Lower leg skin (tissue), 3 donors: ENCODE measurements around the gene KCNG2.

ENCODE experiments used
- POLR2A ChIP-seq, 2 donors: fragments of 450-650 bp; IDR thresholded peaks; one replicate each; pipeline ENCODE4 v1.6.1; 2016 to 2017; ENCODE audit warnings: antibody characterized with exemption in 2 of 2, mild to moderate bottlenecking in 1 of 2, moderate library complexity in 1 of 2
- TF ChIP-seq, protein P1 (sequence below), 3 donors: fragments of 450-650 bp; IDR thresholded peaks; one replicate each; pipeline ENCODE4 v1.5.1; 2016; ENCODE audit warnings: antibody characterized with exemption in 3 of 3, mild to moderate bottlenecking in 3 of 3, moderate library complexity in 2 of 3

GRCh38 chr18:79935925-79936324, 138.2 kb downstream of the KCNG2 start:
- TF ChIP-seq, protein P1, sequence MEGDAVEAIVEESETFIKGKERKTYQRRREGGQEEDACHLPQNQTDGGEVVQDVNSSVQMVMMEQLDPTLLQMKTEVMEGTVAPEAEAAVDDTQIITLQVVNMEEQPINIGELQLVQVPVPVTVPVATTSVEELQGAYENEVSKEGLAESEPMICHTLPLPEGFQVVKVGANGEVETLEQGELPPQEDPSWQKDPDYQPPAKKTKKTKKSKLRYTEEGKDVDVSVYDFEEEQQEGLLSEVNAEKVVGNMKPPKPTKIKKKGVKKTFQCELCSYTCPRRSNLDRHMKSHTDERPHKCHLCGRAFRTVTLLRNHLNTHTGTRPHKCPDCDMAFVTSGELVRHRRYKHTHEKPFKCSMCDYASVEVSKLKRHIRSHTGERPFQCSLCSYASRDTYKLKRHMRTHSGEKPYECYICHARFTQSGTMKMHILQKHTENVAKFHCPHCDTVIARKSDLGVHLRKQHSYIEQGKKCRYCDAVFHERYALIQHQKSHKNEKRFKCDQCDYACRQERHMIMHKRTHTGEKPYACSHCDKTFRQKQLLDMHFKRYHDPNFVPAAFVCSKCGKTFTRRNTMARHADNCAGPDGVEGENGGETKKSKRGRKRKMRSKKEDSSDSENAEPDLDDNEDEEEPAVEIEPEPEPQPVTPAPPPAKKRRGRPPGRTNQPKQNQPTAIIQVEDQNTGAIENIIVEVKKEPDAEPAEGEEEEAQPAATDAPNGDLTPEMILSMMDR (IDR thresholded peaks at IDR 0.05), result no peak
- no peak for TF ChIP-seq POLR2A (IDR thresholded peaks at IDR 0.05)
